ENCODE measurements around the gene ATP4A. TPM values are rescaled to one million over a fixed set of nuclear protein-coding genes. Genes with fewer than 3 reads are reported as not detected.

ATP4A gene
- total and polyA plus RNA-seq, 9 of the 15 experiments (the other 6 are each of a cell fraction or from before 2014, with no cell fraction given), result 0.15 TPM; not detected in 8

DNA sequence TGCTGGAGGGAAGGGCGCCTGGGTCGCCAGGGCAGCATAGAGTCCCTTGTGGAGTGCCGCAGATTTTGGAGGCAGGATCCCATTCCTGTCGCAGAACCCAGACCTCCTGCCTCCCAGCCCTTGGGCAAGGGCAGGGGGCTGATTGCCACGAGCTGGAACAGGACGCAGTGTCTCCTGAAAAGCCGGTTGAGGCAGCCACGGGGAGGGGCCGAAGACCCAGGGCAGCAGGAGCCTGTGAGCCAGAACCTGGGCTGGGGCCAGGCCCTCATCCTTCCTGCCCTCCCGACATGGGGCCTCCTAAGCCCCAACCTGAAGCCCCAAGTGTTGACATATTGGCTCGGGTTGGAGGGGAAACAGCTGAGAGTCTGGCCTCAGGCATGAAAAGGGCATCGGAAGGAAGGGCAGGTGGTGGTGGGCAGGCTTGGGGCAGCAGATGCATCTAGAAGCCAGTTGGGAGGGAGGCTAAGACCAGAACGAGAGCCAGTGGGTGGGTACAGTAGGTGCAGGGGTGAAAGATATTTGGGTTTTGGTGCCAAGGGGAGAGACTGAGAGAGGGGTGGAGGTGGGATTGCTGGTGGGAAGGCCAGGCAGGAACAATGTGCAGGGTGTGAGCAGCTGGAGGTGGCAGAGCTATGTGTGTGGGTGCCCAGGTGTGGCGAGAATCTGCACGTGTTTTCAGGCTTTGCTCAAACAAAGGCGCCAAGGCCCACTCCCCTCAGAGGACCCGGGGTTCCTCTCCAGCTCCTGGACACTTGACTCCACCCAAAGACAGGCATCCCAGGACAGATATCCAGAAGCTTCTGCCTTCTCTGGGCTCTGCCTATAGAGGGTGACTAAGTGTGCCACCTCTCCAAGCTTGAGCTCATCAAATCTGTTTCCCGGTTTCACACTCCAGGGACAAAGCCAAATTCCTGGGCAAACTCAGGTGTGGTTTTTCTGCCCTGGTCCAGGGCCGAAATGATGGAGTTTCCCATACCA lies 33.9 kb downstream of the ATP4A start:
- Histone ChIP-seq H3K79me2 (ENCODE audit: control insufficient read depth, insufficient read depth, low read length) (no peaks in the 10 kb centered on the region), H3K27me3 (ENCODE audit: control insufficient read depth in 2 of 2, insufficient read depth in 2 of 2, low read length in 2 of 2) (peaks cover 51 to 90% of the 10 kb centered on the region in 2 experiments), H3K9ac (ENCODE audit: insufficient read depth in 1 of 2, low read depth in 2 of 2, low read length in 2 of 2) (no peak overlapping the region), H2AFZ (ENCODE audit: low read depth, low read length) (no peak overlapping the region), H3K4me1 (replicated peaks in 1 of 2; ENCODE audit: control insufficient read depth in 2 of 2, insufficient read depth in 2 of 2, low read length in 2 of 2) (peaks cover 3 to 15% of the 10 kb centered on the region in 2 experiments; a peak in 3 of 5 replicates), H3K27ac (ENCODE audit: extremely low read depth, low read depth, low read length) (no peak overlapping the region), H3K4me2 (ENCODE audit: insufficient read depth, low read length) (no peak overlapping the region), H3K4me3 (no peak overlapping the region), H3K9me3 (replicated peaks; ENCODE audit: control insufficient read depth, insufficient read depth, low read depth, low read length) (no peaks in the 10 kb centered on the region), H3K9me1 (ENCODE audit: control insufficient read depth, insufficient read depth, low read length) (no peaks in the 10 kb centered on the region), H3K36me3 (ENCODE audit: control insufficient read depth, insufficient read depth, low read length) (no peaks in the 10 kb centered on the region), H4K20me1 (replicated peaks; ENCODE audit: control insufficient read depth, insufficient read depth, low read length) (peaks cover 11% of the 10 kb centered on the region)
- ChIA-PET POLR2A (interaction anchor here (0.5 to 0.6 kb wide), 2 partner anchors 34 to 128 kb away, joined by 3 read pairs; no protein-coding TSS in a partner anchor), CTCF (ENCODE audit: low intra/inter-chr PET ratio) (no interaction called here)
- no peak for ATAC-seq
- intact Hi-C loops (cut with micrococcal nuclease), result no loop called here
- 1% methylated on average over 18 of the region's 19 CpGs for WGBS (ENCODE audit: insufficient coverage, low coverage, missing lambda C conversion rate)
- no peak for DNase-seq (ENCODE audit: extremely low read depth in 1 of 4, low spot score in 3 of 4)
- no peak for TF ChIP-seq E4F1 (CRISPR knock-in tag; IDR thresholded peaks at IDR 0.05; ENCODE audit: borderline replicate concordance)
- no peak for TF ChIP-seq ZC3H4 (CRISPR knock-in tag; IDR thresholded peaks at IDR 0.05; ENCODE audit: borderline replicate concordance)
- TF ChIP-seq NR2C1 (IDR thresholded peaks at IDR 0.05), result no peak
- TF ChIP-seq NR2C1 (tag; IDR thresholded peaks at IDR 0.05), result no peak
- TF ChIP-seq IRF9 (tag; IDR thresholded peaks at IDR 0.05), result no peak
- TF ChIP-seq RHOXF2B (CRISPR knock-in tag; conservative IDR thresholded peaks at IDR 0.05), result no peak
- TF ChIP-seq PURB (CRISPR knock-in tag; IDR thresholded peaks at IDR 0.05; ENCODE audit: low read depth), result no peak
- no peak for TF ChIP-seq ZSCAN32 (CRISPR knock-in tag; IDR thresholded peaks at IDR 0.05)
- TF ChIP-seq DPF2 (IDR thresholded peaks at IDR 0.05), result no peak
- no peak for TF ChIP-seq IRF1 (CRISPR knock-in tag; IDR thresholded peaks at IDR 0.05; ENCODE audit: borderline replicate concordance)
- TF ChIP-seq POLR2AphosphoS5 (IDR thresholded peaks at IDR 0.05; ENCODE audit: control insufficient read depth, insufficient read depth, low read depth, low read length), result no peak
- TF ChIP-seq CBFA2T3 (IDR thresholded peaks at IDR 0.05), result no peak
- no peak for TF ChIP-seq SIN3B (IDR thresholded peaks at IDR 0.05; ENCODE audit: low read depth)
- no peak for TF ChIP-seq ZSCAN29 (IDR thresholded peaks at IDR 0.05)
- TF ChIP-seq CCNT2 (IDR thresholded peaks at IDR 0.05; ENCODE audit: borderline replicate concordance, extremely low read depth, insufficient read length, low read depth, low read length), result no peak
- TF ChIP-seq, protein P1, sequence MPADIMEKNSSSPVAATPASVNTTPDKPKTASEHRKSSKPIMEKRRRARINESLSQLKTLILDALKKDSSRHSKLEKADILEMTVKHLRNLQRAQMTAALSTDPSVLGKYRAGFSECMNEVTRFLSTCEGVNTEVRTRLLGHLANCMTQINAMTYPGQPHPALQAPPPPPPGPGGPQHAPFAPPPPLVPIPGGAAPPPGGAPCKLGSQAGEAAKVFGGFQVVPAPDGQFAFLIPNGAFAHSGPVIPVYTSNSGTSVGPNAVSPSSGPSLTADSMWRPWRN (IDR thresholded peaks at IDR 0.05; ENCODE audit: low read depth), result no peak
- in situ Hi-C loops (cut with MboI), result no loop called here
- no TSS peak for BruUV-seq (replicated peaks)
- FAIRE-seq, result no peak

All from K562 (cell line).